ENCODE results near the gene DAZAP1. TPM values are rescaled to one million over a fixed set of nuclear protein-coding genes. Genes with fewer than 3 reads are reported as not detected.

The DAZAP1 gene
- total RNA-seq, 1 donor from 2014 or later: 107 TPM

GRCh38 chr19:1441677-1442438 lies 34.5 kb downstream of the DAZAP1 start:
- peaks cover 25% of the 10 kb centered on the region for H3K36me3 Mint-ChIP-seq
- Histone ChIP-seq H2AFZ (replicated peaks) (no peak overlapping the region), H3F3A (ENCODE audit: low read depth) (peaks cover 87% of the 10 kb centered on the region), H3K4me2 (no peak overlapping the region), H3K9me3 (ENCODE audit: low read depth) (no peaks in the 10 kb centered on the region), H3K79me2 (ENCODE audit: low read depth) (peaks cover 35% of the 10 kb centered on the region), H3K36me3 (peaks cover 11% of the 10 kb centered on the region), H4K20me1 (ENCODE audit: low read depth) (peaks cover 77% of the 10 kb centered on the region), H3K4me3 (no peak overlapping the region), H3K9ac (no peak overlapping the region), H3K27ac (no peak overlapping the region), H3K4me1 (peaks cover 10% of the 10 kb centered on the region), H3K27me3 (peaks cover 29% of the 10 kb centered on the region)
- H3K9me3 Mint-ChIP-seq: no peaks in the 10 kb centered on the region
- TF ChIP-seq EZH2phosphoT487 (IDR thresholded peaks at IDR 0.05): no peak
- DNase-seq (ENCODE audit: low spot score): no peak
- peaks cover 21% of the 10 kb centered on the region for H3K4me1 Mint-ChIP-seq
- peak overlapping the region; percentile 62 for H3K4me3 Mint-ChIP-seq
- H3K27ac Mint-ChIP-seq: no peak overlapping the region
- H3K27me3 Mint-ChIP-seq (ENCODE audit: insufficient read depth, low read depth): peaks cover 10% of the 10 kb centered on the region

DNA sequence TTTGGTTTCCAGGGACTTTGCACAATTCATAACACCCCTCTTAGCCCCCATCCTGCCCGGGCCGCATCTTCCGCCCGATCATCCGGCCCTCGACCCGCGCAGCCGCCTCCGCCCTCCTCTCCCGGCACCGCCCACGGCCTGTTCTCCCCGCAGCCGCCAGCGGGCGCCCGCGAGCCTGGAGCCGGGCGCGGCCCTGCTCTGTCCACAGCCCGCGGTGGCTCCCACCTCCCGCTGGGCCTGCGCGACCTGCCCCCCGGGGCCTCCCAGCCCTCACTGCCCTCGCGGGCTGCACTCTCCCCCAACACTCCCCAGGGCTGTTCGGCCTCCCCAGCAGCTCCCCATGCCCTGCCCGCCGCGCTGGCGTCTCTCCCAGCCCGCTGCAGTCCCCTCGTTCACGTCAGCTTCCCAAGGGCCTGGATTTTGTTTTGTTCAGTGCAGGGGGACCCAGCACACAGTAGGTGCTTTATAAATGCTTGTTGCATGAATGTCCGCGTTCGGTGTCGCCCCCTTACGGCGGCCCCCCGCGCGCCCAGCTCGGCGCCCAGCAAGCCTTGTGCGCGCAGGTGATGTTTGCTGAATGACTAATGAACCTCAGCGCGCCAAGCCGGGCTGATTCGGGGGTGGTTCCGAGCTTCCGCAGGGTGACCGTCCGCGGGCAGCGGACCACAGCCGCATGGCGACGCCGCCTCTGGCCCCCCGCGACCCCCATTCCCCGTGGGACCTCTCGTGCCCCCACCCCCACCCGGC lies 38.0 kb downstream of the DAZAP1 start:
- peaks cover 7% of the 10 kb centered on the region for H3K4me1 ChIP-seq
- DNase-seq (ENCODE audit: low spot score): peak; percentile 82
- H3F3A ChIP-seq (ENCODE audit: low read depth): peaks cover 81% of the 10 kb centered on the region
- H4K20me1 ChIP-seq (ENCODE audit: low read depth): peaks cover 83% of the 10 kb centered on the region
- H3K4me3 ChIP-seq: peak overlapping the region; percentile 49
- Mint-ChIP-seq H3K27me3 (ENCODE audit: insufficient read depth, low read depth) (peaks cover 17% of the 10 kb centered on the region), H3K4me1 (peaks cover 30% of the 10 kb centered on the region), H3K27ac (no peak overlapping the region), H3K36me3 (peaks cover 19% of the 10 kb centered on the region), H3K9me3 (no peaks in the 10 kb centered on the region), H3K4me3 (peak overlapping the region; percentile 83)
- no peak overlapping the region for H3K27ac ChIP-seq
- peak overlapping the region; percentile 10 for H2AFZ ChIP-seq (replicated peaks)
- peaks cover 14% of the 10 kb centered on the region for H3K79me2 ChIP-seq (ENCODE audit: low read depth)
- H3K27me3 ChIP-seq: peaks cover 64% of the 10 kb centered on the region
- no peak overlapping the region for H3K9ac ChIP-seq
- peaks cover 11% of the 10 kb centered on the region for H3K36me3 ChIP-seq
- TF ChIP-seq, protein P1, sequence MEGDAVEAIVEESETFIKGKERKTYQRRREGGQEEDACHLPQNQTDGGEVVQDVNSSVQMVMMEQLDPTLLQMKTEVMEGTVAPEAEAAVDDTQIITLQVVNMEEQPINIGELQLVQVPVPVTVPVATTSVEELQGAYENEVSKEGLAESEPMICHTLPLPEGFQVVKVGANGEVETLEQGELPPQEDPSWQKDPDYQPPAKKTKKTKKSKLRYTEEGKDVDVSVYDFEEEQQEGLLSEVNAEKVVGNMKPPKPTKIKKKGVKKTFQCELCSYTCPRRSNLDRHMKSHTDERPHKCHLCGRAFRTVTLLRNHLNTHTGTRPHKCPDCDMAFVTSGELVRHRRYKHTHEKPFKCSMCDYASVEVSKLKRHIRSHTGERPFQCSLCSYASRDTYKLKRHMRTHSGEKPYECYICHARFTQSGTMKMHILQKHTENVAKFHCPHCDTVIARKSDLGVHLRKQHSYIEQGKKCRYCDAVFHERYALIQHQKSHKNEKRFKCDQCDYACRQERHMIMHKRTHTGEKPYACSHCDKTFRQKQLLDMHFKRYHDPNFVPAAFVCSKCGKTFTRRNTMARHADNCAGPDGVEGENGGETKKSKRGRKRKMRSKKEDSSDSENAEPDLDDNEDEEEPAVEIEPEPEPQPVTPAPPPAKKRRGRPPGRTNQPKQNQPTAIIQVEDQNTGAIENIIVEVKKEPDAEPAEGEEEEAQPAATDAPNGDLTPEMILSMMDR (IDR thresholded peaks at IDR 0.05): peak; percentile 86
- no peak for TF ChIP-seq EZH2 (IDR thresholded peaks at IDR 0.05)
- H3K9me3 ChIP-seq (ENCODE audit: low read depth): no peaks in the 10 kb centered on the region
- peak overlapping the region; percentile 75 for H3K4me2 ChIP-seq

DNA sequence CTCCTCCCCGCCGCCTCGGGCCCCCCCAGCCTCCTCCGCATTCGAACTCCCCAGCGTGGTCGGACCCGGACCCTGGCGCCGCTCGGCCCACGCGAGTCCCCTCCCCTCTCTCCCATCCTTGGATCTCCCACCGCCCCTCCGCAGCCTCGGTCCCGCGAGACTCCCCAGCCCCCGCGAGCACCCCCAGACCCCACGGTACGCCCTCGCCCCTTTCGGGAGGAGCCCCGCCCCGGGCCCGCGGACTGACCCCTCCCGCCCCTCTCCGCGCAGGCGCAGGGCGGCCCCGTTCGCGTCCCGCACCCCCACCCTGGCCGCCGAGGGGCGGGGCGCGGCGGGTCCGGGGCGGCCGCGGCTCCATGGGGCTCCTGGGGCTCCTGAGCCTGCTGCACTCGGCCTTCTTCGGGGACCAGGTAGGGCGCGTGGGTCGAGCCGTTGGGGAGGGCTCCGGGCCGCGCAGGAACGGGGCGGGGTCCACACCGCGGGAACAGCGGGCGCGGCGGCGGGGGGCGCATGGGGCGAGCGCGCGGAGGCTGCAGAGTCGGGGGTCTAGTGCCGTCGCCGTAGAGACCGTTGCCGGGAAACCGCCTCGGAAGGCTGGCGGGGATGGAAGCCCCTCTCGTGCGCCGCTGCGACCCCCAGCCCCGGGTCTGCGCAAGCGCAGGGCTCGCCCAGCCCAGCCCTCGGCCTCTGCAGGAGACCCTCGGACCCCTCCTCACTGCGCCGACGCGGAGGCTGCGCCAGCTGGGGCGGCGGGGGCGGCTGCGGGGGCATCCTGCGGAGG lies 38.7 kb downstream of the DAZAP1 start:
- Histone ChIP-seq H3K36me3 (peaks cover 5% of the 10 kb centered on the region), H3F3A (ENCODE audit: low read depth) (peaks cover 81% of the 10 kb centered on the region), H2AFZ (replicated peaks) (no peak overlapping the region), H3K9ac (no peak overlapping the region), H3K4me2 (peak overlapping the region; percentile 75), H3K79me2 (ENCODE audit: low read depth) (peaks cover 6% of the 10 kb centered on the region), H3K4me3 (peak overlapping the region; percentile 49), H3K27ac (no peak overlapping the region), H4K20me1 (ENCODE audit: low read depth) (peaks cover 82% of the 10 kb centered on the region), H3K27me3 (peaks cover 71% of the 10 kb centered on the region), H3K9me3 (ENCODE audit: low read depth) (no peaks in the 10 kb centered on the region), H3K4me1 (peaks cover 12% of the 10 kb centered on the region)
- H3K27me3 Mint-ChIP-seq (ENCODE audit: insufficient read depth, low read depth): peaks cover 20% of the 10 kb centered on the region
- H3K9me3 Mint-ChIP-seq: no peaks in the 10 kb centered on the region
- TF ChIP-seq EZH2 (IDR thresholded peaks at IDR 0.05) (peak; percentile 1), EZH2phosphoT487 (IDR thresholded peaks at IDR 0.05) (no peak)
- TF ChIP-seq, protein P1 (IDR thresholded peaks at IDR 0.05): no peak
- H3K36me3 Mint-ChIP-seq: peaks cover 17% of the 10 kb centered on the region
- H3K4me1 Mint-ChIP-seq: peaks cover 37% of the 10 kb centered on the region
- peak; percentile 87 for DNase-seq (ENCODE audit: low spot score)
- H3K4me3 Mint-ChIP-seq: peak overlapping the region; percentile 83
- H3K27ac Mint-ChIP-seq: no peak overlapping the region
